Measurements from ENCODE around the gene DLGAP1.
A peak's percentile ranks its signal among the peaks of the same experiment; 100 is the strongest.

DLGAP1 gene

GRCh38 chr18:3691705-3692104, 763.4 kb downstream of the DLGAP1 start:
- no peak for DNase-seq (ENCODE audit: low spot score)

- DNase-seq (ENCODE audit: low spot score) = no peak
Measured at GRCh38 chr18:3690764-3691066, 764.4 kb downstream of the DLGAP1 start.

- peak; percentile 58 for DNase-seq (ENCODE audit: low spot score)
Measured at GRCh38 chr18:3689986-3690763, 764.9 kb downstream of the DLGAP1 start.

GRCh38 chr18:3689091-3689490, 766.0 kb downstream of the DLGAP1 start:
- no peak for DNase-seq (ENCODE audit: low spot score)

GRCh38 chr18:3688690-3689089, 766.4 kb downstream of the DLGAP1 start:
- peak; percentile 99 for DNase-seq (ENCODE audit: low spot score)

- no peak for DNase-seq (ENCODE audit: low spot score)
Measured at GRCh38 chr18:3683483-3683882, 771.6 kb downstream of the DLGAP1 start.

GRCh38 chr18:3682061-3682460, 773.0 kb downstream of the DLGAP1 start:
- no peak for DNase-seq (ENCODE audit: low spot score)

GRCh38 chr18:3679241-3679640, 775.9 kb downstream of the DLGAP1 start:
- DNase-seq (ENCODE audit: low spot score) = no peak

- DNase-seq (ENCODE audit: low spot score) = no peak
Measured at GRCh38 chr18:3675994-3676393, 779.1 kb downstream of the DLGAP1 start.

- peak; percentile 95 for DNase-seq (ENCODE audit: low spot score)
Measured at GRCh38 chr18:3675446-3675845, 779.7 kb downstream of the DLGAP1 start.

GRCh38 chr18:3671176-3671575, 783.9 kb downstream of the DLGAP1 start:
- peak; percentile 44 for DNase-seq (ENCODE audit: low spot score)

GRCh38 chr18:3669376-3669775, 785.7 kb downstream of the DLGAP1 start:
- DNase-seq (ENCODE audit: low spot score) = no peak

GRCh38 chr18:3667255-3668137, 787.6 kb downstream of the DLGAP1 start:
- no peak for DNase-seq (ENCODE audit: low spot score)

GRCh38 chr18:3666526-3667254, 788.4 kb downstream of the DLGAP1 start:
- DNase-seq (ENCODE audit: low spot score) = no peak

GRCh38 chr18:3665780-3666525, 789.2 kb downstream of the DLGAP1 start:
- peak; percentile 93 for DNase-seq (ENCODE audit: low spot score)

GRCh38 chr18:3665204-3665603, 789.9 kb downstream of the DLGAP1 start:
- no peak for DNase-seq (ENCODE audit: low spot score)

- no peak for DNase-seq (ENCODE audit: low spot score)
Measured at GRCh38 chr18:3664563-3665178, 790.4 kb downstream of the DLGAP1 start.

- no peak for DNase-seq (ENCODE audit: low spot score)
Measured at GRCh38 chr18:3663870-3664512, 791.1 kb downstream of the DLGAP1 start.

- no peak for DNase-seq (ENCODE audit: low spot score)
Measured at GRCh38 chr18:3661989-3662388, 793.1 kb downstream of the DLGAP1 start.

GRCh38 chr18:3660739-3661515, 794.2 kb downstream of the DLGAP1 start:
- DNase-seq (ENCODE audit: low spot score) = no peak
